Lung (tissue), 12 donors: ENCODE results near the gene CIC. TPM values are rescaled to one million over a fixed set of nuclear protein-coding genes. Genes with fewer than 3 reads are reported as not detected.

Experiments used
- ATAC-seq: fragments of 200-7000 bp; cut with Tn5 transposase; one replicate; pipeline ENCODE4 v1.9.1; 2020; ENCODE audit warnings: moderate number of reproducible peaks; ENCODE audit not compliant: insufficient read depth, low FRiP score
- DNase-seq, 3 donors: peaks; one replicate each; pipeline ENCODE4 v3.0.0-alpha.2; 2013 to 2017
- H3K27ac ChIP-seq, 2 donors: one replicate each; pipeline ENCODE4 v1.5.1; 2013; ENCODE audit warnings: mild to moderate bottlenecking in 2 of 2, moderate library complexity in 2 of 2, control low read depth in 1 of 2, inconsistent platforms in 1 of 2, low read depth in 1 of 2, low read length in 1 of 2
- H3K27me3 ChIP-seq, 3 donors: one replicate each; pipeline ENCODE4 v1.5.1; 2013; ENCODE audit warnings: low read length in 2 of 3; ENCODE audit not compliant: control insufficient read depth in 3 of 3, insufficient read depth in 3 of 3
- H3K36me3 ChIP-seq, 4 donors: one replicate each; pipeline ENCODE4 v1.5.1; 2013; ENCODE audit warnings: low read length in 4 of 4, mild to moderate bottlenecking in 1 of 4, moderate library complexity in 1 of 4; ENCODE audit not compliant: control insufficient read depth in 4 of 4, insufficient read depth in 4 of 4
- H3K4me1 ChIP-seq, 5 donors: one replicate each; pipeline ENCODE4 v1.5.1; 2013; ENCODE audit warnings: low read length in 5 of 5, mild to moderate bottlenecking in 2 of 5, moderate library complexity in 1 of 5; ENCODE audit not compliant: control insufficient read depth in 5 of 5, insufficient read depth in 5 of 5
- H3K4me3 ChIP-seq: one replicate; pipeline ENCODE4 v1.5.1; 2013; ENCODE audit warnings: mild to moderate bottlenecking, control low read depth, moderate library complexity
- H3K9ac ChIP-seq, 2 donors: one replicate each; pipeline ENCODE4 v1.5.1; 2013; ENCODE audit warnings: low read length in 2 of 2, control low read depth in 1 of 2; ENCODE audit not compliant: insufficient read depth in 1 of 2
- H3K9me3 ChIP-seq, 4 donors: one replicate each; pipeline ENCODE4 v1.5.1; 2013; ENCODE audit warnings: low read length in 3 of 4, mild to moderate bottlenecking in 1 of 4, moderate library complexity in 1 of 4; ENCODE audit not compliant: control insufficient read depth in 4 of 4, insufficient read depth in 3 of 4
- WGBS, 2 donors: extraction: QIAGEN DNeasy Blood & Tissue Kit; methylation state at CpG; one replicate each; pipeline ENCODE4 v1.1.7; 2013; 5-methylcytosine and 5-hydroxymethylcytosine counted together
- polyA plus RNA-seq, 2 donors: library from polyadenylated mRNA; stranded (reverse); fragments of 200-250 nt; gene quantifications; one replicate each; pipeline ENCODE4 v1.2.1, GENCODE V29; 2013
- total RNA-seq, 2 donors: library from RNA; depleted of rRNA in 1 of 2; stranded (reverse); fragments of >200 nt in 1 of 2; gene quantifications; one replicate each; pipeline ENCODE4 v1.2.1, GENCODE V29; 2014 to 2021
- TF ChIP-seq, protein P1 (sequence below): IDR thresholded peaks from 2 replicates; pipeline ENCODE4 v1.5.1; 2012; ENCODE audit warnings: mild to moderate bottlenecking; ENCODE audit errors: control extremely low read depth, extremely low read depth
- donor health status: control.
- donor health status: control.
- donor health status: Bipolar disorder and iron deficiency.
- donor health status: healthy.
- donor health status: DM: yes; HTN: yes; CAD: no.

CIC gene
- total and polyA plus RNA-seq, 4 donors = 31.2 to 84.5 (median 40.6) TPM

DNA sequence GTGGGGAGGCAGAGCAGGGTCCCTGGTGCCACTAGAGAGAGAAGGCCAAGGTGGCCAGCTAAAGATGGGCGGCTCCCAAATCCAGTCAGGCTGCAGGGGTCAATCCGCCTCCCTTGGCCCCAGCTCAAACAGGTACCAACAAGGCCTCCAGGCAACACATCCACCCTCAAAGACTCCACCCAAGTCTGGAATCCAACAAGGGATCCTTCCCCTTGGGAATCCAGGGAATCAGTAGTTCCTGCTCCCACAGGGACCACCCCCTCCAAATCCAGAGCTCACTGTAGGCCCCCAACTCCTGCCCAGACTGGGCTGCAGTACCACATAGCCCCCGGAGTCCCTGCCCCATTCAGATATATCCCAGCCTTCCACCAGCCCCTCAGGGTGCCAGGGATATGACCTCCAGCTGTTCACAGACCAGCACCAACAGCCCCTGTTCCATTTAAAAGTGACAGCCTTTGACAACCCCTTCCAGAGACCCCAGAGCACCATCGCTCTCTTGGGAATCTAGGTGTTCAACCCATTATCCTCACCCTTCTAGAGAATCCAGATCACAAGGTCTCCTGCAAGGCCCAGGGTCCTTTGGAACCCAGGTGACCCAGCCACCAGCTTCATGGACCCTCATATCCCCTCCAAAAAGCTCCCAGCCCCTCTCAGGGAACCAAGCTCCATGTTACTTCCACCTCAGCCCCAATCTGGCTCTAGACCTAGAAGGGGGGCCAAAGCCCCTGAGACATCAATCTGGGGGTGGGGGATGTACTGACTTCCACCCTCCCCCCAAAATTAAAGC is 17.3 kb upstream of the CIC start:
- no peaks in the 10 kb centered on the region for H3K27me3 ChIP-seq
- DNase-seq (no peak), ATAC-seq (no peak)
- H3K4me3 ChIP-seq = no peak overlapping the region
- peak overlapping the region; percentile 58 to 89 for H3K27ac ChIP-seq
- peaks cover 7 to 19% (median 13%) of the 10 kb centered on the region in 4 donors for H3K36me3 ChIP-seq
- 71% methylated on average over 4 of the region's 4 CpGs for WGBS, 2 donors
- TF ChIP-seq, protein P1, sequence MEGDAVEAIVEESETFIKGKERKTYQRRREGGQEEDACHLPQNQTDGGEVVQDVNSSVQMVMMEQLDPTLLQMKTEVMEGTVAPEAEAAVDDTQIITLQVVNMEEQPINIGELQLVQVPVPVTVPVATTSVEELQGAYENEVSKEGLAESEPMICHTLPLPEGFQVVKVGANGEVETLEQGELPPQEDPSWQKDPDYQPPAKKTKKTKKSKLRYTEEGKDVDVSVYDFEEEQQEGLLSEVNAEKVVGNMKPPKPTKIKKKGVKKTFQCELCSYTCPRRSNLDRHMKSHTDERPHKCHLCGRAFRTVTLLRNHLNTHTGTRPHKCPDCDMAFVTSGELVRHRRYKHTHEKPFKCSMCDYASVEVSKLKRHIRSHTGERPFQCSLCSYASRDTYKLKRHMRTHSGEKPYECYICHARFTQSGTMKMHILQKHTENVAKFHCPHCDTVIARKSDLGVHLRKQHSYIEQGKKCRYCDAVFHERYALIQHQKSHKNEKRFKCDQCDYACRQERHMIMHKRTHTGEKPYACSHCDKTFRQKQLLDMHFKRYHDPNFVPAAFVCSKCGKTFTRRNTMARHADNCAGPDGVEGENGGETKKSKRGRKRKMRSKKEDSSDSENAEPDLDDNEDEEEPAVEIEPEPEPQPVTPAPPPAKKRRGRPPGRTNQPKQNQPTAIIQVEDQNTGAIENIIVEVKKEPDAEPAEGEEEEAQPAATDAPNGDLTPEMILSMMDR = no peak
- H3K4me1 ChIP-seq = peaks cover 12 to 37% (median 19%) of the 10 kb centered on the region in 5 donors
- peak overlapping the region; percentile 25 to 68 for H3K9ac ChIP-seq
- no peaks in the 10 kb centered on the region for H3K9me3 ChIP-seq

DNA sequence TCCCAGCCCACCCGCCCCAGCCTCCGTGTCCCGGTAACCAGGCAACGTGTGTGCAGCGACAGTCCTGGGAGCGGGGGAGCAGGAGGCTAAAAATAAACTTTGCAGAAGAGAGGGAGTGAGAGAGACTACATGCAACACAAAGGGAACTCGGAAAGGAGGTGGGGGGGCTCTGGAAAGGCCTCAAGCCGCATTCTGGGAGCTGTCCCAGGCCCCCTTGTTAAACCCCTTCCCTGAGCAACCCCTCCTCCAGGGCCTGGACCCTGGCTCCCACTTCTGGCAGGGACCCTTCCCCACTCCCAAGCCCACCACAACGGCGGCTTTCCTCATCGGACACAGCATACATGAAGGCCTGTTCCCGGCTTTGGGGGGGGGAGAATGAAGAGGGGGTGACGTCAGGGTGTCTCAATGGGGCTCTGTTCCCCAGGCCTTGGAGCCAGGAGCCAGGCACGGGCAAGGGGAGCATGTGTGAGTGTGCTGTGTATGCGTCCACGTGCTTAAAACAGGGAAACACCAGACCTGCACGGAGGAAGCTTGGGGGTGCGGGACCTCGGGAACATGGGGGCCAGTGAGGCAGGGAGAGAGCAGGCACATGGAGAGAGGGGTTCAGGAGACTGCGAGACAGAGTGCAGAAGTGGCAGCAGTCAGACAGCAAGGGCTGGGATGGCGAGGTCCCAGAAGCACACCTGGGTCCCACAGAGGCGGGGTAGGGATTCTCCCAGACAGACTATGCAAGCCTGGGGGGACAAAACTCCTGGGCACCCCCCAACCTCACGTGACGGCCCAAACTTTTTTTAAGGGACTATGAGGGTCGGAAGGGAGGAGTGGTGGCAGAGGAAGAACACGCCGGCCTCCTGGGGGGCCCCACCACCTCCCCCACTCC is 16.4 kb upstream of the CIC start:
- peak overlapping the region; percentile 67 to 82 for H3K9ac ChIP-seq
- ATAC-seq = no peak
- WGBS, 2 donors = 6 to 7% methylated on average over 25 to 27 of the region's 27 CpGs
- peak overlapping the region; percentile 83 to 89 for H3K27ac ChIP-seq
- H3K4me3 ChIP-seq = peak overlapping the region; percentile 66
- TF ChIP-seq, protein P1 = no peak
- H3K4me1 ChIP-seq = peaks cover 12 to 38% (median 19%) of the 10 kb centered on the region in 5 donors
- DNase-seq = peak; percentile 76 to 85 (median 79)
- no peaks in the 10 kb centered on the region for H3K9me3 ChIP-seq
- H3K36me3 ChIP-seq = peaks cover 5 to 19% (median 11%) of the 10 kb centered on the region in 4 donors
- no peaks in the 10 kb centered on the region for H3K27me3 ChIP-seq

DNA sequence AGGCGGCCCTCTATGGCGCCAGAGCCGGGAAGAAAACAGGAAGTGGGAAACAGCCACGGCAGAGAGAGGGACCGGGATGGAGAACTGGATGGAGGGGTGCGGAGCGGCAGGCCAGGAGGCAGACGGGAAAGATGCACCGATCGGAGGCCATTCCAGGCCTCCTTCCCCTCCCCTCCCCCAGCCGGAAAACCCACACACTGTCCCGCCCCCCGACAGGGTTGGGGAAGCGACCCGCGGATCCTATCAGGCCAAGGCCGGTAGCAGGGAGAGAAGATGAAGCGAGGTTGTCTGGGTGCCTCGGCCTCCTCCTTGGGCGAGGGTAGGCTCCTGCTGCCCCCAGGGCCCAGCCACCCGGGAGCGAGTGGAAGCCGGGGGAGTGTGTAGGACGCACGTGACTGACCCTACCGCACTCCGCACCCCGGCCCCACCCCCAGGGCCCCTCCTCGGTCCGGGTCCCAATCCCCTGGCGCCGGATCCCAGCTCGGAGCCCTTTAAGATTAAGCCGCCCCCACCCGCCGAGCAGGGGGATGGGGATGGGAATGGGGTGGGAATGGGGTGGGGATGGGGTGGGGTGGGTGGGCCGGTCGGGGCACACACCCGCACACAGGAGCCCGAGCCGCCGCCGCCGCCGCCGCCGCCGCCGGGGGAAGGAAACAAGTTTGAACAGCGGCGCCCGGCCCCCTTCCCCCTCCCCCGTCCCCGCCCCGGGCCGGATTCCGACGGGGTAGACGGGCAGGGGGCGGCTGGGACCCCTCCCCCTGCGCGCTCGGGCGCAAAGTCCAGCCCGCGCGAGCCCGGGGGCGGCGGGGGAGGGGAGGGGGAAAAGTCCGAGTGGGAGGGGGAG is 15.6 kb upstream of the CIC start:
- WGBS, 2 donors = 1% methylated on average over 42 to 69 of the region's 71 CpGs
- H3K9me3 ChIP-seq = no peaks in the 10 kb centered on the region
- DNase-seq = peak; percentile 79 to 87 (median 80)

More for the DNA sequence above, 15.6 kb upstream of the CIC start:
- Histone ChIP-seq H3K4me3 (peak overlapping the region; percentile 73), H3K9ac (peak overlapping the region; percentile 67 to 82), H3K27ac (peak overlapping the region; percentile 98 to 99), H3K27me3 (no peaks in the 10 kb centered on the region), H3K36me3 (peaks cover 5 to 17% (median 11%) of the 10 kb centered on the region in 4 donors), H3K4me1 (peaks cover 12 to 38% (median 19%) of the 10 kb centered on the region in 5 donors)
- ATAC-seq = peak; percentile 10
- TF ChIP-seq, protein P1 = no peak
